Mucosa of descending colon (tissue), 3 donors: ENCODE results near the gene METTL17. TPM values are rescaled to one million over a fixed set of nuclear protein-coding genes. Genes with fewer than 3 reads are reported as not detected.

Experiments used
- ATAC-seq: fragments of 200-7000 bp; cut with Tn5 transposase; one replicate; pipeline ENCODE4 v1.9.1; 2020; ENCODE audit warnings: mild to moderate bottlenecking, moderate library complexity
- DNase-seq, 3 donors: peaks; one replicate each; pipeline ENCODE4 v3.0.0-alpha.2; 2020
- H3K36me3 ChIP-seq: fragments of 200-600 bp; one replicate; pipeline ENCODE4 v1.8.0; 2021; ENCODE audit warnings: low read depth, mild to moderate bottlenecking
- H3K4me1 ChIP-seq: fragments of 200-600 bp; one replicate; pipeline ENCODE4 v1.8.0; 2021; ENCODE audit warnings: low read depth, mild to moderate bottlenecking
- H3K4me3 ChIP-seq: fragments of 200-600 bp; one replicate; pipeline ENCODE4 v1.8.0; 2021; ENCODE audit warnings: mild to moderate bottlenecking
- H3K9me3 ChIP-seq: fragments of 200-600 bp; one replicate; pipeline ENCODE4 v1.8.0; 2021; ENCODE audit warnings: mild to moderate bottlenecking
- CTCF ChIP-seq: fragments of 200-600 bp; IDR thresholded peaks from one replicate; pipeline ENCODE4 v1.8.0; 2022; ENCODE audit warnings: antibody characterized with exemption, mild to moderate bottlenecking
- intact Hi-C, 2 donors: fragments of 100-400 bp; cut with DNase I in 1 of 2; cut with micrococcal nuclease in 1 of 2; formaldehyde crosslinking; loops; one replicate each; pipeline versions ENCODE4 v1.11.0 to v1.11.1; 2022; cut with DNase I, micrococcal nuclease
- total RNA-seq, 3 donors: library from RNA; stranded (reverse); fragmentation: NEBNext Ultra II Directional in 2 of 3; extraction: Animal tissue kit (Norgen Biotek cat#: 25700) in 2 of 3; gene quantifications; one replicate each; pipeline versions ENCODE4 v1.2.1 to v1.2.4, GENCODE V29; 2021 to 2023
- donor health status: DM: no; HTN: no; CAD: no; lungs with moderate emphysema.
- donor health status: DM: no; HTN: no; CAD: no.
- donor health status: DM: no; HTN: yes; CAD: no.

Gene METTL17
- total RNA-seq, 3 donors from 2014 or later, result 61.1 to 87.3 (median 73.1) TPM

- no peak for DNase-seq
- TF ChIP-seq CTCF, result no peak
- Histone ChIP-seq H3K36me3 (no peaks in the 10 kb centered on the region), H3K4me1 (peaks cover 12% of the 10 kb centered on the region), H3K4me3 (no peak overlapping the region), H3K9me3 (no peaks in the 10 kb centered on the region)
- intact Hi-C loops, result no loop called here
- ATAC-seq, result no peak
These were observed 33.4 kb downstream of the METTL17 start for GRCh38 chr14:21023174-21023573.

GRCh38 chr14:21023817-21024584 lies 34.2 kb downstream of the METTL17 start:
- DNase-seq, result peak in 2 of 3 donors; percentile 53 to 57
- H3K4me3 ChIP-seq, result peak overlapping the region; percentile 39
- H3K4me1 ChIP-seq, result peaks cover 12% of the 10 kb centered on the region
- ATAC-seq, result peak; percentile 69
- no peak for TF ChIP-seq CTCF
- no peaks in the 10 kb centered on the region for H3K9me3 ChIP-seq
- no peaks in the 10 kb centered on the region for H3K36me3 ChIP-seq
- intact Hi-C loops, result no loop called here

GRCh38 chr14:21024585-21025370 lies 35.0 kb downstream of the METTL17 start, which contains the start of gene NDRG2:
Gene NDRG2, minus strand, starts transcription at chr14:21025061. Its CDS starts 1,746 bp downstream, at chr14:21023315.
- ATAC-seq (peak; percentile 93), DNase-seq (peak; percentile 90 to 92 (median 92))
- Histone ChIP-seq H3K36me3 (no peaks in the 10 kb centered on the region), H3K4me3 (peak within 1 kb of the TSS; percentile 39), H3K9me3 (no peaks in the 10 kb centered on the region), H3K4me1 (peaks cover 12% of the 10 kb centered on the region)
- TF ChIP-seq CTCF, result no peak
- intact Hi-C loops, result no loop called here

GRCh38 chr14:21025371-21026273 lies 35.8 kb downstream of the METTL17 start:
- ATAC-seq (peak; percentile 36), DNase-seq (peak; percentile 58 to 76 (median 76))
- Histone ChIP-seq H3K36me3 (no peaks in the 10 kb centered on the region), H3K4me3 (peak overlapping the region; percentile 39), H3K9me3 (no peaks in the 10 kb centered on the region), H3K4me1 (peaks cover 12% of the 10 kb centered on the region)
- intact Hi-C loops, result no loop called here
- TF ChIP-seq CTCF, result no peak
